HepG2 (cell line): ENCODE data around the gene WDR31. TPM values are rescaled to one million over a fixed set of nuclear protein-coding genes. Genes with fewer than 3 reads are reported as not detected.
A peak's percentile ranks its signal among the peaks of the same experiment; 100 is the strongest.

Source experiments
- AHR ChIP-seq: IDR thresholded peaks from 2 replicates; pipeline ENCODE4 v1.6.1; 2018; ENCODE audit warnings: missing genetic modification reagents, missing compliant biosample characterization
- ATM ChIP-seq: fragments of 450-650 bp; IDR thresholded peaks from 2 replicates; pipeline ENCODE4 v1.7.1; 2017; ENCODE audit warnings: mild to moderate bottlenecking, borderline replicate concordance
- BRD4 ChIP-seq: sonication (generic); formaldehyde crosslinking; IDR thresholded peaks from 2 replicates; pipeline ENCODE4 v1.4.0; 2020; ENCODE audit warnings: missing genetic modification reagents
- CHCHD3 ChIP-seq: sonication (generic); formaldehyde crosslinking; IDR thresholded peaks from 2 replicates; pipeline ENCODE4 v1.8.0; 2022; ENCODE audit warnings: mild to moderate bottlenecking, missing genetic modification reagents, moderate library complexity
- CTCF ChIP-seq: sonication (generic); formaldehyde crosslinking; IDR thresholded peaks from 2 replicates; pipeline ENCODE4 v1.5.0; 2020; ENCODE audit warnings: mild to moderate bottlenecking, missing genetic modification reagents, moderate library complexity
- GMEB2 ChIP-seq: IDR thresholded peaks from 2 replicates; pipeline ENCODE4 v1.6.1; 2016; ENCODE audit warnings: missing biosample characterization, missing genetic modification reagents, low read depth
- HIVEP1 ChIP-seq: sonication (generic); formaldehyde crosslinking; IDR thresholded peaks from 2 replicates; pipeline ENCODE4 v1.4.0; 2020; ENCODE audit warnings: mild to moderate bottlenecking, missing genetic modification reagents
- KAT7 ChIP-seq: IDR thresholded peaks from 2 replicates; pipeline ENCODE4 v1.6.1; 2018; ENCODE audit warnings: borderline replicate concordance, missing compliant biosample characterization
- KLF11 ChIP-seq: IDR thresholded peaks from 2 replicates; pipeline ENCODE4 v1.6.1; 2016; ENCODE audit warnings: missing compliant biosample characterization
- MAFF ChIP-seq: IDR thresholded peaks from 2 replicates; pipeline ENCODE4 v1.6.1; 2011; ENCODE audit warnings: low read depth, low read length, improper control_type of control experiment
- MBD4 ChIP-seq: IDR thresholded peaks from 2 replicates; pipeline ENCODE4 v1.6.1; 2012; ENCODE audit warnings: low read length, inconsistent platforms, borderline replicate concordance
- MTA1 ChIP-seq: sonication (generic); formaldehyde crosslinking; IDR thresholded peaks from 2 replicates; pipeline ENCODE4 v1.4.0; 2020; ENCODE audit warnings: missing genetic modification reagents, mild to moderate bottlenecking, borderline replicate concordance
- NCOR1 ChIP-seq: fragments of 200-600 bp; sonication (generic); IDR thresholded peaks from 2 replicates; pipeline ENCODE4 v1.7.0; 2017; ENCODE audit warnings: antibody characterized with exemption, low read length, borderline replicate concordance
- PPARG ChIP-seq: conservative IDR thresholded peaks from 2 replicates; pipeline ENCODE4 v1.6.1; 2016; ENCODE audit warnings: missing biosample characterization, missing genetic modification reagents
- RBFOX2 ChIP-seq: fragments of 200-400 bp; formaldehyde crosslinking; IDR thresholded peaks from 2 replicates; pipeline ENCODE4 v1.6.1; 2017; ENCODE audit warnings: low read depth, mild to moderate bottlenecking, low read length
- RELA ChIP-seq: sonication (generic); formaldehyde crosslinking; IDR thresholded peaks from 2 replicates; pipeline ENCODE4 v1.4.0; 2020; ENCODE audit warnings: missing genetic modification reagents
- TFE3 ChIP-seq: IDR thresholded peaks from 2 replicates; pipeline ENCODE4 v1.6.1; 2016
- ZBTB43 ChIP-seq: sonication (generic); formaldehyde crosslinking; conservative IDR thresholded peaks from 2 replicates; pipeline ENCODE4 v1.4.0; 2020; ENCODE audit warnings: missing genetic modification reagents
- ZMAT3 ChIP-seq: sonication (generic); formaldehyde crosslinking; conservative IDR thresholded peaks from 2 replicates; pipeline ENCODE4 v1.7.0; 2021; ENCODE audit warnings: missing genetic modification reagents
- ZNF12 ChIP-seq: sonication (generic); formaldehyde crosslinking; IDR thresholded peaks from 2 replicates; pipeline ENCODE4 v1.5.0; 2020; ENCODE audit warnings: missing genetic modification reagents
- ZNF317 ChIP-seq: sonication (generic); formaldehyde crosslinking; IDR thresholded peaks from 2 replicates; pipeline ENCODE4 v1.5.0; 2020; ENCODE audit warnings: mild to moderate bottlenecking, missing genetic modification reagents
- ZNF839 ChIP-seq: sonication (generic); formaldehyde crosslinking; IDR thresholded peaks from 2 replicates; pipeline ENCODE4 v1.4.0; 2020; ENCODE audit warnings: missing genetic modification reagents, mild to moderate bottlenecking, borderline replicate concordance
- ZSCAN5A ChIP-seq: sonication (generic); formaldehyde crosslinking; IDR thresholded peaks from 2 replicates; pipeline ENCODE4 v1.8.0; 2022; ENCODE audit warnings: mild to moderate bottlenecking, missing genetic modification reagents, borderline replicate concordance
- polyA plus RNA-seq, 8 experiments: library from polyadenylated mRNA; depleted of rRNA in 3 of 8; stranded (reverse) in 7 of 8; unstranded in 1 of 8; fragments of >200 nt; fragmentation: Illumina TruSeq in 4 of 8; extraction: Trizol in 4 of 8; gene quantifications; 2 replicates each; pipeline versions ENCODE4 v1.2.1 to v1.2.3, GENCODE V29; 2011 to 2016; ENCODE audit warnings: low read depth in 4 of 8, missing spikeins in 1 of 8, mixed read lengths in 1 of 8; ENCODE audit not compliant: insufficient read depth in 1 of 8
- total RNA-seq, 5 experiments: library from RNA; depleted of rRNA; stranded (reverse); fragments of >200 nt; fragmentation: Illumina TruSeq; extraction: Trizol; gene quantifications; 2 replicates each; pipeline ENCODE4 v1.2.3, GENCODE V29; 2016; ENCODE audit warnings: low read depth in 1 of 5

Gene WDR31
- total and polyA plus RNA-seq, 2 of the 13 experiments (the other 11 are each of a cell fraction or from before 2014, with no cell fraction given) = 0.33 to 1.7 TPM

- TF ChIP-seq RELA (CRISPR knock-in tag) = no peak
- no peak for TF ChIP-seq KLF11
- no peak for TF ChIP-seq ZNF317
- TF ChIP-seq CHCHD3 (CRISPR knock-in tag) = no peak
- TF ChIP-seq AHR = no peak
- no peak for TF ChIP-seq ATM
- TF ChIP-seq MTA1 (CRISPR knock-in tag) = no peak
- TF ChIP-seq KAT7 = peak; percentile 60; the same call in 1 of the 2 replicates
- TF ChIP-seq PPARG (CRISPR knock-in tag) = 0 out of 2 replicates have a peak, but pooled peaks have one; percentile 28
- TF ChIP-seq ZBTB43 (CRISPR knock-in tag) = no peak; the same call in 1 of the 2 replicates
- no peak for TF ChIP-seq GMEB2 (CRISPR knock-in tag)
- TF ChIP-seq BRD4 (CRISPR knock-in tag) = no peak
- TF ChIP-seq TFE3 (CRISPR knock-in tag) = peak; percentile 77
- no peak for TF ChIP-seq CTCF
- TF ChIP-seq NCOR1 = no peak
- no peak for TF ChIP-seq ZSCAN5A (CRISPR knock-in tag)
- peak; percentile 47; the same call in 1 of the 2 replicates for TF ChIP-seq HIVEP1 (CRISPR knock-in tag)
- no peak for TF ChIP-seq MAFF
- TF ChIP-seq ZNF12 (CRISPR knock-in tag) = no peak
- TF ChIP-seq RBFOX2 = peak; percentile 89
- no peak for TF ChIP-seq ZMAT3
- TF ChIP-seq ZNF839 = no peak
- TF ChIP-seq MBD4 = no peak
Observed at GRCh38 chr9:113376634-113377567, 36.8 kb upstream of the WDR31 start, which contains the start of gene HDHD3 (continued).
